Fibroblast of skin of right biceps (primary cell): ENCODE measurements around the gene RBMX2.
"Not testable (repeated sequence)": the region's sequence is repeated elsewhere in the genome, so short reads cannot be mapped to it uniquely, and the experiment has no call there.

Source experiments
- DNase-seq: peaks from one replicate; pipeline ENCODE4 v3.0.0-alpha.2; 2013

Gene RBMX2, protein sequence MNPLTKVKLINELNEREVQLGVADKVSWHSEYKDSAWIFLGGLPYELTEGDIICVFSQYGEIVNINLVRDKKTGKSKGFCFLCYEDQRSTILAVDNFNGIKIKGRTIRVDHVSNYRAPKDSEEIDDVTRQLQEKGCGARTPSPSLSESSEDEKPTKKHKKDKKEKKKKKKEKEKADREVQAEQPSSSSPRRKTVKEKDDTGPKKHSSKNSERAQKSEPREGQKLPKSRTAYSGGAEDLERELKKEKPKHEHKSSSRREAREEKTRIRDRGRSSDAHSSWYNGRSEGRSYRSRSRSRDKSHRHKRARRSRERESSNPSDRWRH

DNA sequence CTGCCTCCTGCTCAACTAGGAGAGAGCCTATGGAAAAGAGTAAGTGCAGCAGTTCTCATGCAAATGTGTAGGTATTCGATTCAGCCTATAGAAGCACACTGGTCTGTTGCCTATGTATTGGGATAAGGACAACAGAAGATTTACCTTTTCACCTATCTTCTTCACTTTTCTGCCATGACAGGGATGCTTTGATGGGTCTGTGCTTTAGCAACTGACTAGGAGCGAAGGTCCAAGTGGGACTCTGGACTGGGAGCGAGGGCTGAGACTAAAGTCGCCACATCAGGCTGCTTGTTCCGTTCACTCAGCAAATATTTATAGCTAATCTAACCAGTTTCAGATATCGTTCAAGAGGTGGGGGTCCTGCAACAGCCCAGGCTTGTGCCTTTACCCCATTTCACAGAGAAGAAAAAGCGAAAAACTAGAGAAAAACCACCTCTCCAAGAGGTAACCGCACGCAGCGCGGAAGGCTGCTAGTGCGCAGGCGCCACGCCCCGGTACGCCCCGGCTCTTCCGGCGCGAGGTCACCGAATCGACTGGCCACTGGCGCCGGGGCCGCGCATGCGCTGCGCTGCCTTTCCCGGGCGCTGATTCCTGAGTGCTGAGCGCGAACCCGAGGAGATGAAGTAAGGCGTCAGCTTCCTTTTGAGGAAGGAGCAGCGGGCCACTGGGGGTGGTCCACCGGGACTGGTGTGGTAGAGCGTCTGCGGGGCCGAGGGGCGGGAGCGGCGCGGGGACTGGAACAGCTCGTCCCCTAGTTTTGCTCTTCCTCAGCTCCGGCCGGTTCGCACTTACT, at the start of gene RBMX2:
Gene RBMX2 (plus strand): TSS at position 573 of the 793 bp plus-strand sequence. CDS start 46 bp downstream, at position 619.
- DNase-seq = peak; percentile 74

DNA sequence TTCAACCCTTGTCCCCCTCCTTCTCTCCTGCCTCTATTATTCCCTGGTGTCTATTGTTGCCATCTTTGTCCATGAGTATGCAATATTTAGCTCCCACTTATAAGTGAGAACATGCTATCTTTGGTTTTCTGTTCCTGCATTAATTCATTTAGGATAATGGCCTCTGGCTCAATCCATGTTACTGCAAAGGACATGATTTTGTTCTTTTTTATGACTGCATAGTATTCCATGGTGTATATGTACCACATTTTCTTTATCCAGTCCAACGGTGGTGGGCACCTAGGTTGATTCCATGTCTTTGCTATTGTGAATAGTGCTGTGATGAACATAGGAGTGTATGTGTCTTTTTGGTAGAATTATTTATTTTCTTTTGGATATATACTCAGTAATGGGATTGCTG, 49.7 kb upstream of the RBMX2 start:
- not testable (repeated sequence) for DNase-seq

DNA sequence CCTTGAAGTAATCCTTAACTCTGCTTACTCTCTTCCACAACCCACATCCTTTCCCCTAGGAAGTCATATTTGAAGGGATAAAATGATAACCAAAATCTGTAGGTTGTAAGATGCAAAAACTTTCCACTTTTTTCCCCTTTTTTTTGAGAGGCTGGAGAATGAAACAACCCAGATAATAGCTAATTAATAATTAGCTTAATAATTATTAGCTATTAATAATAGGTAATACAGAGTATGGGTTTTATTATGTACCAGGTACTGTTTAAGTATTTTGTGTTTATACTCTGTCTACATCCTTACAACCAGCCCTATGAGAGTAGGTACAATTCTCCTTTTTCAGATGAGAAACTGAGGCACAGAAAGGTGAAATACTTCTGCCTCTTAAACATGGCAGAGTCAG, 25.7 kb upstream of the RBMX2 start:
- no peak for DNase-seq

DNA sequence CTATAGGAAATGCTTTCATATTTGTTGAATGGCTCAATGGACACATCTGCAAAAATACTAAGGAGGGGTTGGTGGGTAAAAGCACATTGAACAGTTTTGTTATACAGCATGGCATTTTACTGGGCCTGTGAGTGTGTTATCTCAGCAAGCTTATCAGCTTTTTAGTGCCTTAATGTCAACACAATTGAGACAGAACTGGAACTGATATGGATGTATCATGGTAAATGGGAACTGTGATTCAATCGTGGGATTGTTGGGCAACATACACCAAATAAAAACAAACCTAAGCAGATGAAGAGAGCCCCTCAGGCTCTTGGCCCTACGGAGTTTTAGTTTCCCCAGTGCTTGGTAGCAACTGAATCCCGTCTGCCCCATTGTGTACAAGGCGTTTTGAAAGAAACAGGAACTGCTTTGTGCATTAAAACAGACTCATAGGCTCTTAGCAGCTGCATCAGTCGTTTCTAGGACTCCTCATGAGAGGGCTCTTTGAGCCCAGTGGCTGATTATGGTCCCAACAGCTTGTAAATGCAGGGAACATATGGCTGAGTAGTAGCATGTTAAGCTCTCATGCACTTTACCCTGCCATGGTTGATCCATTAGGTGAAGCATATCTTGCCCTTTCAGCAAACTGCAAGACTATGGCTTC, 23.6 kb upstream of the RBMX2 start:
- DNase-seq = no peak

- DNase-seq = no peak
Observed at GRCh38 chrX:130385520-130385919, 16.3 kb upstream of the RBMX2 start, which contains the start of gene GPR119. Gene GPR119 (minus strand): TSS chrX:130385674. CDS start chrX:130385447, 227 bp downstream.

DNA sequence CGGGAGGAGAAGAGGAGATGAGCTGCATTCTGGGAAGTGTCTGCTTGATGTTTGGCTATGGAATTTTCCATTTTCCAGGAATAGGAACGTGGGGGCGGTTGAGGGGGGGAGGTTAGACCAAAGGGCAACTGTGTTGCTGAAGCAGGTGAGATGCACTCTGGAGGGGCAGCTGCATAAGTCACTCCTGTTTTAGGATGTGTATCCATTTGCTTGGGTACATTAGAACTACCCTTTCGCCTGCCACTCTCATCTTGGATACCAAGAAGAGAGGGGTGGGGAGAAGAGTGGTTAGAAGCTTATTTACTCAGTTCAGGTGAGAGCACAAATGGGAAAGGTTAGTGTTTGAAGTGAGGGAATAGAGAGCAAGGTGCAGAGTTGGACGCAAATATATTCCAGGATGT, 15.4 kb upstream of the RBMX2 start:
- DNase-seq = no peak

- DNase-seq = peak; percentile 30
Observed at GRCh38 chrX:130393451-130394074, 8.2 kb upstream of the RBMX2 start.

- DNase-seq = no peak
Observed at GRCh38 chrX:130395341-130395740, 6.4 kb upstream of the RBMX2 start.

- DNase-seq = no peak
Observed at GRCh38 chrX:130402208-130402684, 459 bp downstream of the RBMX2 start.

DNA sequence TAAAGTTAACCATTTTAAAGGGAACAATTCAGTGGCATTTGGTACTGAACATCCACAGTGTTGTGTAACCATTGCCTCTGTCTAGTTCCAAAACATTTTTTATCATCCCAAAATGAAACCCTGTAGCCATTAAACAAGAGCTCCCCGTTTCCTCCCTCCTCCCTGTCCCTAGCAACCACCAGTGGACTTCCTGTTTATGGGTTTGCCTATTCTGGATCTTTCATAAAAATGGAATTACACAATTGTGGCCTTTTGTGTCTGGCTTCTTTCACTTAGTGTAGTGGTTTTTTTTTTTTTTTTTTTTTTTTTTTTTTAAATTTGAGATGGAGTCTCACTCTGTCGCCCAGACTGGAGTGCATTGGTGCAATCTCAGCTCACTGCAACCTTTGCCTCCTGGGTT, 11.6 kb downstream of the RBMX2 start:
- DNase-seq = no peak

DNA sequence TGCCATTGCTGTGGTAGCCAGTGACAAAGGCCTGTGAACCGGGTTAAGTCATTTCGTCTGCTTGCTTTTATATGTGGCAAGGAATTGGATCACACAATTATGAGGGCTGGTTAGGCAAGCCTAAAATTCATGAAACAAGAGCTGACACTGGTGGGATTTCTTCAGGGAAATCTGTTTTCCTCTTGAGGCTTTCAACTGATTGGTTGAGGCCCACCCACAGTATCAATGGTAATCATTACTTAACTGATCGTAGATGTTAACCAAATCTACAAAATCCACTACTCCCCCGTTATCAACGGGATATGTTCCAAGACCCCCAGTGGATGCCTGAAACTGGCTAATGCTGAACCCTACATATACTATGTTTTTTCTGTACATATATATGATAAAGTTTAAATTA, 13.0 kb downstream of the RBMX2 start:
- no peak for DNase-seq

- DNase-seq = no peak
Observed at GRCh38 chrX:130415201-130415600, 13.4 kb downstream of the RBMX2 start.

DNA sequence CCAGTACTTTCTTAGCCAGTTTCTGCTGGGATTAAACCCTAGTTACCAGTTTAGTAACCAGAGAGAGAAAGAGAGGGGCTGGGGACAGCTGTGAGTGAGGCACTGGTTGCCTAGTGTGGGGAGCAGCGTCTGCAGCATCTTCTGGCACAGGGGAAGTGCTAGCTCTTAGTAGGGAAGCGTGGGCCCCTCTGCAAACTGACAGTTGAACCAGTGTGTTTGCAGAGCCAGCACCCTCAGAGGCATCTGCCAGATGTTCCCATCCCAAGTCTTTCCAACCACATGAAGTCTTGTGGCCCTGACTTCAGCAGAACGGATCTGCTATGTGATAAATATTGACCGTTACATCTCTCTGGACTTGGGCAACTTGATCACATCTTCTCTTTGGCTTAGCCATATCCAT, 15.0 kb downstream of the RBMX2 start:
- DNase-seq = no peak

DNA sequence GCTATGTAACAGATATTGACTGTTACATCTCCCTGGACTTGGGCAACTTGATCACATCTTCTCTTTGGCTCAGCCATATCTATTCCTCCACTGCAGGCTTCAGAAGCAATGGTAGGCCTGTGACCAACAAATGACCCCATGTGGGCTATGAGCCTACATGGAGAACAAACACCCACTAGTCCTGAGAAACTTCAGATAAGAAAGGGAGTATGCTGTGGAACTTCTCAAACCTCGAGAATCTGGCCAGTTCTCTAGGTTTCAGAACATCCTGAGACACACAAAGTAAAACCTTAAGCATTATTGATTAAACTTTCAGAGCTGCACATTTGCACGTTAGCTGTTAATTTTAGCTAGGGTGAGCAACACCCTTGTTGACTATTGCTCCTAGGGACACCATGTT, 16.3 kb downstream of the RBMX2 start:
- DNase-seq = no peak

DNA sequence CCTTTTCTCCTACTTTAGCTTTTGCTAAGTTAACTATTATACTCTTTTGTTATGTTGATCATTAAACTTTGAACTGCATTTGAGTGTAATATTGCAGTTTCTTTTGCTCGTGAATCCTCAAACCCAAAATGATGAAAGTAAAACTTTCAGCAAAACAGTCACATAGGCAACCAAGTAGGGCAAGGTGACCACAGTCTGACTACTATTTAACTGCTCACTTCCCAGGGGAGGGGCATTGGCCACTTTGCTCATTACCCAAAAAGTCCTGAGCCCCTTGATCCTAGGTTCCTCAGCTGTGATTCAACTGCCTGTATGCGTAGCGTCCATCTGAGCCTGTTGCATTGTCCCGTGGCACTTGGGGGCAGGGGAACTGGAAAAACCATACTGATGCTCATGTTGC, 17.0 kb downstream of the RBMX2 start:
- no peak for DNase-seq

- no peak for DNase-seq
Observed at GRCh38 chrX:130419263-130419662, 17.5 kb downstream of the RBMX2 start.

GRCh38 chrX:130426531-130426930, 24.7 kb downstream of the RBMX2 start:
- DNase-seq = no peak

DNA sequence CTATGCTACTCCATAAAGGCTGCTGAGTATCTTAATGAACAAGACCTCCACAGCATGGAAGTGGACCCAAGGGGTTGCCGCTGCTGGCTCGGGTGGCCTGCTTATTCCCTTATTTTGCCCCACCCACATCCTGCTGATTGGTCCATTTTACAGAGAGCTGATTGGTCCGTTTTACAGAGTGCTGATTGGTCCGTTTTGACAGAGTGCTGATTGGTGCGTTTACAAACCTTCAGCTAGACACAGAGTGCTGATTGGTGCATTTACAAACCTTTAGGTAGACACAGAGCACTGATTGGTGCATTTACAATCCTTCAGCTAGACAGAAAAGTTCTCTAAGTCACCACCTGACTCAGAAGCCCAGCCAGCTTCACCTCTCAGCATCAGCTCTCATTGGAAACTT, 27.4 kb downstream of the RBMX2 start:
- DNase-seq = not testable (repeated sequence)

- DNase-seq = no peak
Observed at GRCh38 chrX:130435937-130436336, 34.1 kb downstream of the RBMX2 start.

DNA sequence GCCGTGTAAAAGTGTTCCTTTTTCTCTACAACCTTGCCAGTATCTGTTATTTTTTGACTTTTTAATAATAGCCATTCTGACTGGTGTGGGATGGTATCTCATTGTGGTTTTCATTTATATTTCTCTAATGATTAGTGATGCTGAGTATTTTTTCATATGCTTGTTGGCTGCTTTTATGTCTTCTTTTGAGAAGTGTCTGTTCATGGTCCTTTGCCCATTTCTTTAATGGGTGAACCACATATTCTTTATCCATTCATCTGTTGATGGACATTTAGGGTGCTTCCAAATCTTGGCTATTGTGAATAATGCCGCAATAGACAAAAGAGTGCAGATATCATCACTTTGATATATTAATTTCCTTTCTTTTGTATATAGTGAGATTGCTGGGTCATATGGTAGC, 36.2 kb downstream of the RBMX2 start:
- DNase-seq = not testable (repeated sequence)

- no peak for DNase-seq
Observed at GRCh38 chrX:130443875-130444274, 42.1 kb downstream of the RBMX2 start.

- no peak for DNase-seq
Observed at GRCh38 chrX:130444641-130445336, 43.0 kb downstream of the RBMX2 start.
